HG02981 (cell line): Measurements from ENCODE around the gene ARG1.
"Not testable (repeated sequence)": the region's sequence is repeated elsewhere in the genome, so short reads cannot be mapped to it uniquely, and the experiment has no call there.

Source experiments
- ATAC-seq: cut with Tn5 transposase; IDR thresholded peaks from one replicate; pipeline ENCODE4 v1.9.1; 2021; ENCODE audit warnings: mild to moderate bottlenecking, moderate library complexity; ENCODE audit not compliant: unreplicated experiment

Gene ARG1

GRCh38 chr6:131572686-131573415 is at the start of gene ARG1:
Gene ARG1, plus strand, starts transcription at chr6:131573226. Its CDS starts 57 bp downstream, at chr6:131573283.
- ATAC-seq = no peak

DNA sequence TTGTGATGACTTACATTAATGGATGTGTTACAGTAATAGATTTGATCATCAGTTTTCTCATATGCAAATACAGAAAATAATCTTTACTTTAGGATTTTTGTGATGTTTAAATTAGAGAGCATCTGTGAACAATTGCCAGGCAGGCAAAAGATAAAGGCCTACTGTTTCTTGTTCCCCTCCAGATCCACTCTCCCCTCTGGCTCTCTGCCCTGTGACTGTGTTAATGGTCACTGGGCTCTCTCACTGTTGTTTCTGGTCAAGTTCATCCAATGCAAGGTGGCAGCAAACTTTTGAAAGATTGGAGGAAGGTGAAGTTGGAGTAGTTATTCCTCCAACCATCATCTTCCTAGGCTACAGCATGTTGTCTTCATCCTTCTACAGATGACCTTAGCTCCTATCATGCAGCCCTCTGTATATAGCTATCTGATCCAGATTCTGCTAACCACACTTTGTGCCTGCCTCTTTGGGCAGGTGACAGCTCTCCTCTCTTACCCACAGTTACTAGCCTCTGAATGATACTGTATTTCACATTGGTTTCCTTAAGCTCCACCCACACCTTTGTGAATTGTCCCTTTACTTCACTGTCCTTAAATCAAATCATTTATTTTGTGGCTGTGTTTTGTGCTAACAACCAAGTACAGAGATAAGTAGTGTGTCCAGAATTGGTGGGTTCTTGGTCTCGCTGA is 48.9 kb upstream of the ARG1 start:
- no peak for ATAC-seq

DNA sequence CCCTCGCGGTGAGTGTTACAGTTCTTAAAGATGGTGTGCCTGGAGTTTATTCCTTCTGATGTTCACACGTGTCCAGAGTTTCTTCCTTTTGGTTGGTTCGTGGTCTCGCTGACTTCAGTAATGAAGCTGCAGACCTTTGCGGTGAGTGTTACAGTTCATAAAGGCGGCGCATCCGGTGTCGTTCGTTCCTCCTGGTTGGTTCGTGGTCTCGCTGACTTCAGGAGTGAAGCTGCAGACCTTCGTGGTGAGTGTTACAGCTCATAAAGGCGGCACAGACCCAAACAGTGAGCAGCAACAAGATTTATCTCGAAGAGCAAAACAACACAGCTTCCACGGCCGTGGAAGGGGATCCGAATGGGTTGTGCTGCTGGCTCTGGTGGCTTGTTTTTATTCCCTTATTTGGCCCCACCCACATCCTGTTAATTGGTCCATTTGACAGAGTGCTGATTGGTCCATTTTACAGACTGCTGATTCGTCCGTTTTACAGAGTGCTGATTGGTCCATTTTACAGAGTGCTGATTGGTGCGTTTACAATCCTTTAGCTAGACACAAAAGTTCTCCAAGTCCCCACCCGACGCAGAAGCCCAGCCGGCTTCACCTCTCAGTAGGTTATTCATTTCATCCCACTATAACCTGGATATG is 48.2 kb upstream of the ARG1 start:
- ATAC-seq = no peak

- not testable (repeated sequence) for ATAC-seq
Observed at GRCh38 chr6:131530936-131531335, 42.1 kb upstream of the ARG1 start.

DNA sequence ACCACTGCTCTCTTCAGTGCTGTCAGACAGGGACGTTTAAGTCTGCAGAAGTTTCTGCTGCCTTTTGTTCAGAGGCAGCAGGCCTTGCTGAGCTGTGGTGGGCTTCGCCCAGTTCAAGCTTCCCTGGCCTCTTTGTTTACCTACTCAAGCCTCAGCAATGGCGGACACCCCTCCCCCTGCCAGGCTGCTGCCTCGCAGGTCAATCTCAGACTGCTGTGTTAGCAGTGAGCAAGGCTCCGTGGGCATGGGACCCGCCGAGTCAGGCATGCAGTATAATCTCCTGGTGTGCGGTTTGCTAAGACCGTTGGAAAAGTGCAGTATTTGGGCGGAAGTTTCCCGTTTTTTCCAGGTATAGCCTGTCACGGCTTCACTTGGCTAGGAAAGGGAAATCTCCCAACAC is 41.3 kb upstream of the ARG1 start:
- not testable (repeated sequence) for ATAC-seq

- peak; percentile 86 for ATAC-seq
Observed at GRCh38 chr6:131532580-131533039, 40.4 kb upstream of the ARG1 start.

GRCh38 chr6:131538615-131539014 is 34.4 kb upstream of the ARG1 start:
- ATAC-seq = not testable (repeated sequence)

DNA sequence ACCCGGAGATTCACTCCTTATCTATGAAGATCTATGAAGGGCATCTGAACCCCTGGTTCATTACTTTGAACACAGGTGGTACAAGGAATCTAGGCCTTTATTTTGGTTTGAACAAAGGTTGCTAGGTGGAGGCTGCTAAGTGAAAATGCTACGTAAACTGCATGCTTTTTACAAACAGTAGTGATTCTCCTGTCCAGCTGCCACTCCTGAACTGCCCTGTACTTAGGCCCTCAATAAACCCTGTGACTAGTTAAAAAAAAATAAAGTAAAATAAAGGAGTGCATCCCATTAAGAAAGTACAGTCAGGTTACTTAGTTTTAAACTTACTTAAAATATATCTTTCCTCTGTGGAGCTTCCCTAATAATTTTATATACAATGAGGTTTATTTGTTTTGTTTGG is 27.7 kb upstream of the ARG1 start:
- no peak for ATAC-seq

DNA sequence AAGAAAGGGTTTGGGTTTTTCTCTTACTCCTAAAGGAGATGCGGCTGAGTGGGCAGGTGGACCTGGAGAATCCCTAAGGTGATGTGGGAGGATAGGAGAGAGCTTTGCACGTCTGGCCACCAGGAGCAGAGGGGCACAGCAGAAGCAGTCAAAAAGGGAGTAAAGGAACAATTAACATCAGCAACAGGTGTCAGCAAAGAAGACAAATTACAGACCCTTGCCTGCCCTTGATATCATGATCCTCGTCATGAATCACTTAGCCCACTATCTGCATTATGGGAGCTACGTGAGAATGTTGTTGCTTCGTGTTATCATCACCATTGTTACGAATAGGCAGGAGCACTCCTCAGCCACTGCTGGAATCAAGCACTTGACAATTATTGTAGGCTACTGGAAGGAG is 25.5 kb upstream of the ARG1 start:
- ATAC-seq = no peak

DNA sequence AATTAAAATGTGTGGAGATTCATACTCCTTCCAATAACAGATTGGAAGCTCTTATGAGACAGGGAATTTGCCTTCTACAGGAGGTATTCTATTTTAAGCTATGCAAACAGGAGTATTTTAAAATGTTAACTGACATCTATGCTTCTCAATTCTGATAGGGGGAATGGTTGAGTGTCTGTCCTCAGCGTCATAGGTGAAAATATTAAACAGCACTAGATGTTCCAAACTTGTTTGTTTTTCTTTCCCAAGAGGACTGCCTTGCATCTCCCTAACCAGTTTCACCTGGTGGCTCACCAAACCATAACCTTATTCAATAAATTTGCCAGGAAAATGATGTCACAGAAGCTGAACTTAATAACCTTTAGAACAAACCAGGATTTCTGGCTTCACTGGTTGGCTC is 24.6 kb upstream of the ARG1 start:
- no peak for ATAC-seq

GRCh38 chr6:131549811-131550210 is 23.2 kb upstream of the ARG1 start:
- ATAC-seq = no peak

- ATAC-seq = no peak
Observed at GRCh38 chr6:131551902-131552301, 21.1 kb upstream of the ARG1 start.

DNA sequence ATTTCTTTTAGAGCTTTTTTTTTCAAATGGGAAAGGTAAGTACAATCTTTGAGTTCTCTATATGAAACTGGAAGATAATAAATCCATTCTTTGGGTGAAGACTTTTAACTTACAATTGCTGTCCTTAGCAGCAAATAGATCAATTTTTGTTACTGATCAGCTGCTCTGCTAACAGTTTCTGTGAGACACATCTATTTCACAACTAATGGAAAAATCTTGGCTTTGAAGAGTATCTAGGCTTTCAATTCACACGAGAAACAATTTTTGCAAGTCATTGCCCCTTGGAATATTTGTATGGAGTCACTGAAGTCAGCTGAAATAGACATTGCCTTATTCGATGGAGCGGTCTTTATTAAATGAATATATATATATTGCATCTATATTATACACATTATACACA is 20.5 kb upstream of the ARG1 start:
- ATAC-seq = no peak

- no peak for ATAC-seq
Observed at GRCh38 chr6:131555992-131556391, 17.0 kb upstream of the ARG1 start.

DNA sequence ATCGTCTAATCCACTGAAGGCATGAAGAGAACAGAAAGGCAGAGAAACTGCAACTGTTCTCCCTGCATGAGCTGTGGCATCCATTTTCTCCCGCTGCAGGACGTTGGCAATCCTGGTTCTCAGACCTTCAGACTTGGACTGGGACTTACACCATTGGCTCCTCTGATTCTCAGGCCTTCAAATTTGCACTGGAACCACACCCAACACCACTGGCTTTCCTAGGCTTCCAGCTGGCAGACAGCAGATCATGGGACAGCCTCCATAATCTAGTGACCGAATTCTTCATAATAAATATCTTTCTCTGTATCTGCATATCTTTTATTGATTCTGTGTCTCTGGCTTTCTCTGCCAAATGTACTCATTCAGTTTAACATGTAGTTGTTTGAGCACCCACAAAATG is 14.1 kb upstream of the ARG1 start:
- ATAC-seq = no peak

- no peak for ATAC-seq
Observed at GRCh38 chr6:131561925-131562707, 10.9 kb upstream of the ARG1 start.

DNA sequence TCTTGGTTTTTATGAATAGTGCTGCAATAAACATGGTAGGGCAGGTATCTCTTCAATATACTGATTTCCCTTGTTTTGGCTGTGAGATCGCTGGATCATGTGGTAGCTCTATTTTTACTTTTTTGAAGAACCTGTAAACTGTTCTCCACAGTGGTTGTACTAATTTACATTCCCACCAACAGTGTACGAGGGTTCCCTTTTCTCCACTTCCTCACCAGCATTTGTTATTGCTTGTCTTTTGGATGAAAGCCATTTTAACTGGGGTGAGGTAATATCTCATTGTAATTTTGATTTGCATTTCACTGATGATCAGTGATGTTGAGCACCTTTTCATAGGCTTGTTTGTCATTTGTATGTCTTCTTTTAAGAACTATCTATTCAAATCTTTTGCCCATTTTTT is 8.0 kb upstream of the ARG1 start:
- ATAC-seq = no peak

GRCh38 chr6:131568726-131569125 is 4.3 kb upstream of the ARG1 start:
- ATAC-seq = no peak

DNA sequence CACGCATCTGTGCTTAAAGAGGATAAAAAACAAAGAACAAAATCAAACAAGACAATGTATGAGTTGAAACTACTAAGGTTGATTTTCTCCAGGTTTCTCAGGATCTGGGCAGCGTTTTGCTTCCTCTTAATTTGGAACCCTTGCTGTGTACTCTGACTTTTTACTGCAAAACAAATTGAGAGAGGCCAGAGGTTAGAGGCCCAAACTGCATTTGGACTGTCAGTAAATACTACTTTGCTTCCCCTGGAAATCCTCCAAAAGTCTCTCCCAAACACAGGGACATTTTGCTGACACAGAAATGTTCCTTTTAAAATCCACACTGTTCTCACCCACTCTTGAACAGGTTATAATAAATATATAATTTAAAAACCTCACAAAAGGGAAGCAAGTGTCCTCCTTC is 1.1 kb downstream of the ARG1 start:
- no peak for ATAC-seq

- ATAC-seq = no peak
Observed at GRCh38 chr6:131574686-131575085, 1.7 kb downstream of the ARG1 start.

GRCh38 chr6:131575834-131576478 is 2.9 kb downstream of the ARG1 start:
- ATAC-seq = no peak
